GM19324 (cell line): ENCODE data around the gene TEF.

Experiments used
- ATAC-seq: cut with Tn5 transposase; IDR thresholded peaks from one replicate; pipeline ENCODE4 v1.9.1; 2021; ENCODE audit warnings: mild to moderate bottlenecking, moderate library complexity; ENCODE audit not compliant: unreplicated experiment, low FRiP score

TEF gene

DNA sequence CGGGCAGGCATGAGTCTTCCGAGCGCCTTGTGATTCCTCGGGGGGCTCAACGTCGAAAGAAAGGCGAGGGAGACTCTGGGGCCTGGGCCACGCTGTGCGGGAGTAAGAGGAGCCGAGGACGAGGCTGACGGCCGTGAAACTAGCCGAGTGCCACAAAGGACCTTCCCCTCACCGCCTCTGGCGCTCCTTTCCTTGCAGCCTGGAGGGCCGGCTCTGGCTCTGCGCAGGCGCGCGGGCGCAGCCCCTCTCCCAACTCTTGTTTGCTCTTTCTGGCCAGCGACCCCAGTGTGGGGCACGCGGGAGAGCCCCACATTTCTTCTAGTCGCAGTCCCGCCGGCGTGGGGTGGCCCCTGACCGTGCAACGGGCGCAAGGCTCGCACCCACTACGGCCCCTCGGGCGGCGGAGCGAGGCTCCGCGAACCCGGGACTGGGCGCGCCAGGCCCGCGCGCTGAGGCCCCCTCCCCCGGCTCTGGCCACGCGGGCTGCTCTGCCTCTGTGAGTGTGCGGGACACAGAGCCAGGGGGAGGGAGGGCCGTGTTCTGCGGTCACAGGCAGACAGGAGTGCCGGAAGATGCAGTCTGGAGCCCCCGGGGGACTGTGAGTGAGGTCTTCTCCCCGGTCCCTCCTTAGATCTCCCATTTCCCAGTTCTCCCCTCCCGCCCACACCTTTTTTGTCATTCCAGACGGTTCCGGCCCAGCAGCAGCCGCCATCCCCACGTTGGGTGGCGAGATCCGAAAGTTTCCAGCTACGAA is 65.9 kb downstream of the TEF start:
- no peak for ATAC-seq

DNA sequence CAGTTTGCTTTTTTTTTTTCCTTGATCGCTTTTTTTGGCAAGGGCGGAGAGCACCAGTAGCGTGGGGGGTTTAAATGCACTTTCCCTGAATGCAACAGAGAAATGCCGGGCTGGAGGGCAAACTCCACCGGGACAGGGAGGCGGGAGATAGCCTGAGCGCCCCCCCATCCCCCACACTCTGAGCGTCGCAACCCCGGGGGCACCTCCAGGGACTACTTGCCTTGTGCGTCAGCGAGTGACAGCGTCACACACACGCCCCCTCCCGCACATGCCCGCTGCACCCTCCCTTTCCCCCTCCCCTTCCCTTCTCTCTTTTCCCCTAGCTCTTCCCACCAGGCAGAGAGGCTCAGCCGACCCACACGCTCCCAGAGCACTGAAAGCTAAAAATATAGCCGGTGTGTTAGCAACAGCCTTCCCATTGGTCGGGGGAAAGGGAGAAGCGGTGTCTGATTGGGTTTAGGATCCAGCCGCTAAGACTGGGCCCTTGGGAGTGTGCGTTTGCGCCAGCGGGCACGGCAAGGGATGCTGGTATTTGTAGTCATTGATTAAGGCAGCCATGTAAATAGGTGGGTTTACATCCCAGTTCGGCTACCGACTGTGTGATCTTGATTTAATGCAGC is 66.6 kb downstream of the TEF start:
- peak; percentile 50 for ATAC-seq
